Measurements from ENCODE around the gene CALCB.

CALCB gene

GRCh38 chr11:15119352-15119751 lies 46.0 kb downstream of the CALCB start:
- no peak for DNase-seq

GRCh38 chr11:15119826-15120225 lies 46.4 kb downstream of the CALCB start:
- no peak for DNase-seq

- DNase-seq: no peak
These were observed 50.5 kb downstream of the CALCB start for GRCh38 chr11:15123849-15124248.

GRCh38 chr11:15124528-15124927 lies 51.1 kb downstream of the CALCB start:
- DNase-seq: no peak

GRCh38 chr11:15127341-15127740 lies 53.9 kb downstream of the CALCB start:
- DNase-seq: no peak
